Fibroblast of the aortic adventitia (primary cell): ENCODE measurements around the gene FRYL. TPM values are rescaled to one million over a fixed set of nuclear protein-coding genes. Genes with fewer than 3 reads are reported as not detected.

Source experiments
- DNase-seq: peaks from one replicate; pipeline ENCODE4 v3.0.0-alpha.2; 2010; ENCODE audit warnings: low read depth
- H3K4me3 ChIP-seq: 2 replicates; pipeline ENCODE4 v1.5.1; 2011; ENCODE audit warnings: low read depth, mild to moderate bottlenecking, control low read depth, low read length, moderate library complexity
- CTCF ChIP-seq: IDR thresholded peaks from 2 replicates; pipeline ENCODE4 v1.5.1; 2011; ENCODE audit warnings: mild to moderate bottlenecking, low read length, control low read depth, inconsistent platforms; ENCODE audit not compliant: insufficient read depth
- total RNA-seq: library from RNA; depleted of rRNA; stranded (reverse); fragments of >200 nt; gene quantifications from 2 replicates; pipeline ENCODE4 v1.2.3, GENCODE V29; 2012; ENCODE audit warnings: low replicate concordance

FRYL gene
- total RNA-seq, 1 donor = 60.3 TPM

- H3K4me3 ChIP-seq = no peak overlapping the region
- no peak for TF ChIP-seq CTCF
- no peak for DNase-seq
These were observed 118.7 kb downstream of the FRYL start for GRCh38 chr4:48661391-48661790.

GRCh38 chr4:48660347-48660746 lies 119.7 kb downstream of the FRYL start:
- no peak for DNase-seq
- no peak overlapping the region for H3K4me3 ChIP-seq
- TF ChIP-seq CTCF = no peak

- DNase-seq = peak; percentile 44
- H3K4me3 ChIP-seq = peak overlapping the region; percentile 20
- TF ChIP-seq CTCF = no peak
These were observed 125.9 kb downstream of the FRYL start for GRCh38 chr4:48654015-48654664.

- DNase-seq = peak; percentile 84
- TF ChIP-seq CTCF = no peak
- H3K4me3 ChIP-seq = peak overlapping the region; percentile 20
These were observed 126.7 kb downstream of the FRYL start for GRCh38 chr4:48653217-48654014.

- peak; percentile 55 for DNase-seq
- TF ChIP-seq CTCF = no peak
- no peak overlapping the region for H3K4me3 ChIP-seq
These were observed 128.2 kb downstream of the FRYL start for GRCh38 chr4:48651914-48652313.

GRCh38 chr4:48649505-48649904 lies 130.6 kb downstream of the FRYL start:
- H3K4me3 ChIP-seq = no peak overlapping the region
- peak; percentile 43 for DNase-seq
- TF ChIP-seq CTCF = no peak
